ENCODE data around the gene ARL8A. TPM values are rescaled to one million over a fixed set of nuclear protein-coding genes. Genes with fewer than 3 reads are reported as not detected.

ARL8A gene
- total RNA-seq, 2 experiments from 2014 or later: 25.1 to 44.6 TPM

DNA sequence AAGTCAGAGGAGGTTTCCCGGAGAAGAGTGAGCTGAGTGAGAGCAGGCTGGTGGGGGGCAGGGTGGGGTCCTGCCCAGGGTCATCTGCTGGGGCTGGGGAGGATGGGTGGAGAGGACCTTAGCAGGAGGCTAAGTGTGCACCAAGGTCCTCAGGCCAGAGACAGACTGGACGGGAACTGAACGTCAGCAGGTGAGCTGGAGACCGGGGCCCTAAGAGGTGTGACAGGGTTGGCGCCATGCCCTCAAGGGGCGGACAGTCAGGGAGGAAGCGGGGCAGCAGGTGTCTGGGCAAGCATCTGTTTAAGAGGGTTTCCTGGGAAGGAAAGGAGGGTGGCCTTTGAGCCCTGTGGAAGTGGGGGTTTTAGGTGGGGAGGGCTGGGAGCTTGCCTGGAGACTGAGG lies 29.5 kb upstream of the ARL8A start:
- Histone ChIP-seq H3K4me1 (ENCODE audit: insufficient read depth, low read length, poor library complexity, severe bottlenecking) (no peaks in the 10 kb centered on the region), H3K4me2 (ENCODE audit: low read length) (no peak overlapping the region), H3K36me3 (ENCODE audit: insufficient read depth, low read length) (no peaks in the 10 kb centered on the region), H3K4me3 (ENCODE audit: low read depth, low read length, poor library complexity, severe bottlenecking) (no peak overlapping the region), H4K20me1 (ENCODE audit: insufficient read depth, low read length) (no peaks in the 10 kb centered on the region), H3K9me3 (ENCODE audit: low read length) (no peaks in the 10 kb centered on the region), H3K27ac (ENCODE audit: low read depth, low read length, poor library complexity, severe bottlenecking) (no peak overlapping the region), H2AFZ (ENCODE audit: low read length) (no peak overlapping the region), H3K79me2 (ENCODE audit: insufficient read depth, low read depth, low read length) (no peaks in the 10 kb centered on the region), H3K9me2 (ENCODE audit: insufficient read depth, low read length) (no peaks in the 10 kb centered on the region)
- DNase-seq (ENCODE audit: low spot score): no peak
- TF ChIP-seq, protein P1, sequence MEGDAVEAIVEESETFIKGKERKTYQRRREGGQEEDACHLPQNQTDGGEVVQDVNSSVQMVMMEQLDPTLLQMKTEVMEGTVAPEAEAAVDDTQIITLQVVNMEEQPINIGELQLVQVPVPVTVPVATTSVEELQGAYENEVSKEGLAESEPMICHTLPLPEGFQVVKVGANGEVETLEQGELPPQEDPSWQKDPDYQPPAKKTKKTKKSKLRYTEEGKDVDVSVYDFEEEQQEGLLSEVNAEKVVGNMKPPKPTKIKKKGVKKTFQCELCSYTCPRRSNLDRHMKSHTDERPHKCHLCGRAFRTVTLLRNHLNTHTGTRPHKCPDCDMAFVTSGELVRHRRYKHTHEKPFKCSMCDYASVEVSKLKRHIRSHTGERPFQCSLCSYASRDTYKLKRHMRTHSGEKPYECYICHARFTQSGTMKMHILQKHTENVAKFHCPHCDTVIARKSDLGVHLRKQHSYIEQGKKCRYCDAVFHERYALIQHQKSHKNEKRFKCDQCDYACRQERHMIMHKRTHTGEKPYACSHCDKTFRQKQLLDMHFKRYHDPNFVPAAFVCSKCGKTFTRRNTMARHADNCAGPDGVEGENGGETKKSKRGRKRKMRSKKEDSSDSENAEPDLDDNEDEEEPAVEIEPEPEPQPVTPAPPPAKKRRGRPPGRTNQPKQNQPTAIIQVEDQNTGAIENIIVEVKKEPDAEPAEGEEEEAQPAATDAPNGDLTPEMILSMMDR (conservative IDR thresholded peaks at IDR 0.05; ENCODE audit: low read length): no peak
- no peak for TF ChIP-seq EZH2phosphoT487 (IDR thresholded peaks at IDR 0.05; ENCODE audit: borderline replicate concordance, low read depth, low read length)
- intact Hi-C loops (cut with micrococcal nuclease; ENCODE audit: unreplicated experiment): no loop called here
- ChIA-PET POLR2A (interaction anchor here (0.7 to 1.5 kb wide), 2 partner anchors 11 to 13 kb away, joined by 3 to 4 read pairs; partner anchors contain the start of gene PTPN7), CTCF (ENCODE audit: unreplicated experiment) (interaction anchor here (1.1 kb wide), 1 partner anchor 19 kb away, joined by 3 read pairs; no protein-coding TSS in a partner anchor)
- BruUV-seq (replicated peaks): no TSS peak

DNA sequence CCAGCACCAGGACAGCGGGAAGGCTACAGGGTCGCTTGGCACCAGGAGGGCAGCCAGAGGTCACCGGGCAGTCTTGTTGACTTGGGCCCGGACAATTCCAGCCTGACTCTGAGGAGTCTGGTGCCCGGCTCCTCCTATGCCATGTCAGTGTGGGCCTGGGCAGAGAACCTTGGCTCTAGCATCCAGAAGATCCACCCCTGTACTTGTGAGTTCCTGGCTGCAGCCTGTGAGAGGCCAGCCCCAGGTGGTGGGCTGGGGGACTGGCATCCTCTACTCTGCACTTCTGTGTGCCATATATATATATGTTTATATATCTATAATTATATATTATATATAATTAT lies 27.4 kb upstream of the ARL8A start:
- ChIA-PET POLR2A (no interaction called here), CTCF (ENCODE audit: unreplicated experiment) (no interaction called here)
- no TSS peak for BruUV-seq (replicated peaks)
- no peak overlapping the region for H3K27ac ChIP-seq (ENCODE audit: low read depth, low read length, poor library complexity, severe bottlenecking)
- H3K9me2 ChIP-seq (ENCODE audit: insufficient read depth, low read length): no peaks in the 10 kb centered on the region
- no peak overlapping the region for H3K4me3 ChIP-seq (ENCODE audit: low read depth, low read length, poor library complexity, severe bottlenecking)
- H4K20me1 ChIP-seq (ENCODE audit: insufficient read depth, low read length): no peaks in the 10 kb centered on the region
- H3K4me1 ChIP-seq (ENCODE audit: insufficient read depth, low read length, poor library complexity, severe bottlenecking): no peaks in the 10 kb centered on the region
- no peaks in the 10 kb centered on the region for H3K36me3 ChIP-seq (ENCODE audit: insufficient read depth, low read length)
- TF ChIP-seq, protein P1 (conservative IDR thresholded peaks at IDR 0.05; ENCODE audit: low read length): no peak
- no peak for TF ChIP-seq EZH2phosphoT487 (IDR thresholded peaks at IDR 0.05; ENCODE audit: borderline replicate concordance, low read depth, low read length)
- DNase-seq (ENCODE audit: low spot score): no peak
- H3K79me2 ChIP-seq (ENCODE audit: insufficient read depth, low read depth, low read length): no peaks in the 10 kb centered on the region
- no peaks in the 10 kb centered on the region for H3K9me3 ChIP-seq (ENCODE audit: low read length)
- H3K4me2 ChIP-seq (ENCODE audit: low read length): no peak overlapping the region
- no peak overlapping the region for H2AFZ ChIP-seq (ENCODE audit: low read length)
- intact Hi-C loops (cut with micrococcal nuclease; ENCODE audit: unreplicated experiment): no loop called here

DNA sequence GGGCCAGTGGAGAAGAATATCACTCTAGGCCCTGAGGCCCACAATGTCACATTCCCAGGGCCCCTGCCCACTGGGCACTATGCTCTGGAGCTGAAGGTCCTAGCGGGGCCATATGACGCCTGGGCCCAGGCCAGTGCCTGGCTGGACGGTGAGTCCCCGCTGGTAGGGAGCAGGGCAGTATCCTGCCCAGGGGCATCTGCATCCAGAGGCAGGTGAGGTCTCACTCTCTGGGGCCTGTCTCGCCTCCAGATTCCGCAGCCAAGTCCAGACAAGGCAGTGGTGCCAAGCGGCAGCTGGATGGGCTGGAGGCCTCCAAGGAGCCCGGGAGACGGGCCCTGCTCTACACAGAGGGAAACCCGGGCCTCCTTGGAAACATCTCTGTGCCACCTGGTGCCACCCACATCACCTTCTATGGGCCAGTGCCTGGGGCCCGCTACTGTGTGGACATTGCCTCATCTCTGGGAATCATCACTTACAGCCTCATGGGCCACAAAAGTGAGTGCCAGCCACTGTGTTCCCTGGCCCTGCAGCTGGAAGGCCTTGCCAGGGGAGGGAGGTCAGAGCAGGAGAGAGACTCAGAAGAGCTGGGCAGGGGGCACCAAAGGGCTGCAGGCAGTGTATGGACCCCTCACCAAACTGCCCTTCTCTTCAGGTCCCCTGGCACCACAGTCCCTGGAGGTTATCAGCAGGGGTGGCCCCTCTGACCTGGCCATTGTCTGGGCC lies 26.9 kb upstream of the ARL8A start:
- H3K4me2 ChIP-seq (ENCODE audit: low read length): no peak overlapping the region
- ChIA-PET POLR2A (no interaction called here), CTCF (ENCODE audit: unreplicated experiment) (no interaction called here)
- no peaks in the 10 kb centered on the region for H3K36me3 ChIP-seq (ENCODE audit: insufficient read depth, low read length)
- no TSS peak for BruUV-seq (replicated peaks)
- intact Hi-C loops (cut with micrococcal nuclease; ENCODE audit: unreplicated experiment): no loop called here
- no peaks in the 10 kb centered on the region for H4K20me1 ChIP-seq (ENCODE audit: insufficient read depth, low read length)
- H3K9me3 ChIP-seq (ENCODE audit: low read length): no peaks in the 10 kb centered on the region
- DNase-seq (ENCODE audit: low spot score): no peak
- no peaks in the 10 kb centered on the region for H3K79me2 ChIP-seq (ENCODE audit: insufficient read depth, low read depth, low read length)
- no peak overlapping the region for H3K27ac ChIP-seq (ENCODE audit: low read depth, low read length, poor library complexity, severe bottlenecking)
- H2AFZ ChIP-seq (ENCODE audit: low read length): no peak overlapping the region
- no peaks in the 10 kb centered on the region for H3K9me2 ChIP-seq (ENCODE audit: insufficient read depth, low read length)
- no peaks in the 10 kb centered on the region for H3K4me1 ChIP-seq (ENCODE audit: insufficient read depth, low read length, poor library complexity, severe bottlenecking)
- TF ChIP-seq, protein P1 (conservative IDR thresholded peaks at IDR 0.05; ENCODE audit: low read length): no peak
- no peak for TF ChIP-seq EZH2phosphoT487 (IDR thresholded peaks at IDR 0.05; ENCODE audit: borderline replicate concordance, low read depth, low read length)
- H3K4me3 ChIP-seq (ENCODE audit: low read depth, low read length, poor library complexity, severe bottlenecking): no peak overlapping the region
